ENCODE measurements around the gene BRMS1. TPM values are rescaled to one million over a fixed set of nuclear protein-coding genes. Genes with fewer than 3 reads are reported as not detected.
"Not testable (repeated sequence)": the region's sequence is repeated elsewhere in the genome, so short reads cannot be mapped to it uniquely, and the experiment has no call there.

Gene BRMS1
- polyA plus RNA-seq, 4 donors: 15.3 to 36.1 (median 29.9) TPM

- peak; percentile 87 to 96 (median 95) for DNase-seq (ENCODE audit: low read depth in 4 of 4, low spot score in 3 of 4)
Observed at GRCh38 chr11:66312549-66313320, 32.2 kb downstream of the BRMS1 start.

- DNase-seq (ENCODE audit: low read depth in 4 of 4, low spot score in 3 of 4): peak; percentile 70 to 86 (median 78)
Observed at GRCh38 chr11:66311965-66312548, 32.8 kb downstream of the BRMS1 start.

GRCh38 chr11:66311470-66311964 is 33.4 kb downstream of the BRMS1 start:
- no peak for DNase-seq (ENCODE audit: low read depth in 4 of 4, low spot score in 3 of 4)

- DNase-seq (ENCODE audit: low read depth in 4 of 4, low spot score in 3 of 4): not testable (repeated sequence)
Observed at GRCh38 chr11:66310803-66311440, 34.0 kb downstream of the BRMS1 start.

GRCh38 chr11:66310324-66310723 is 34.6 kb downstream of the BRMS1 start:
- DNase-seq (ENCODE audit: low read depth in 4 of 4, low spot score in 3 of 4): no peak

DNA sequence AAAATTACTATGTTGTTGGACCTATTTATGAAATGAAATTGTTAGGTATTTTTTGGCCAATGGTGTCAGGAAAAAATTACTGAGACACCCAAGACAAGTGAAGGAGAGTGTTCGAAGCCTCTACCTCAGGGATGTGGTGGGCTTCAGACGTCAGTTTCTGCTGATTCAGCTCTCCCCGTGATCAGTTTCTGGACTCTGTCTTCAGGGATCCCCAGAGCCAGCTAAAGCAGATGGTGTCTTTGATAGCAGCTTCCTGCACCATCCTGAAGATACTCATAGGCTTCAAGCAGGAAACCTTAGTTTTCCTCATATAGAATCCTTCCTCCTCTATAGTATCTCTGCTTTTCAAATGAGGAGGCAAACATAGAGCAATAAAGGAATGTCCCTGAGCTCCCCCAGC is 35.4 kb downstream of the BRMS1 start:
- no peak for DNase-seq (ENCODE audit: low read depth in 4 of 4, low spot score in 3 of 4)

DNA sequence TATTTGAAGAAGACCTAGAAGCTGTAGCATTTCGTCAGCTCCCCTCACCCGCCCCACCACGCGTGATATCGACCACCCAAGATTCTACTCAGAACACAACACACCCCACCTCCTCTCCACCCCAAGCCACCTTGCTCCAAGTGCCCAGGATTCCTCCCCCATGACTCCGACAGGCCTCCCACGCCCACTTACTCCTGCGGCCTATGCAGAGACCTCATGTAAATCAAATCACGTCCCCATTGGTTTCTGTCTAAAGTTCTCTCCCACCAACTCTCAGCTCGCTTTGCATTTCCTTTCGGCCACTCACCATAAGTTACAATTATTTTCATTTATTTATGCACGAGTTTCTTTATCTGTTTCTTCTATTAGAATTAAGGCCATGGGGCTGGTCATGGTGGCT is 42.2 kb downstream of the BRMS1 start:
- DNase-seq (ENCODE audit: low read depth in 4 of 4, low spot score in 3 of 4): no peak

DNA sequence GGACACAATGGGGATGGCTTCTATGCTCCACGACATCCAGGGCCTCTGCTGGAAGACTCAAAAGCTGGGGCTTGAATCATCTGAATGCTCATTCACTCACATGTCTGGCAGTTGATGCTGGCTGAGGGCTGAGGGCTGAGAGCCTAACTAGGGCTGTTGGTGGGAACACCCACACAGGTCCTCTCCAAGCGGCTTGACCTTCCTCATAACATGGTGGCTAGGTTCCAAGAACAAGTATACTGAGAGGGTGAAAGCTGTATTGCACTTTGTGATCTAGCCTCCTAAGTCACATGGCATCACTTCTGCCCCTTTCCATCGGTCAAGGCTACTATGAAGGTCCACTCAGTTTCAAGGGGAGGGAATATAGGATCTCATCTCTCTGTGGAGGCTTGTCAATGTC is 45.7 kb downstream of the BRMS1 start:
- no peak for DNase-seq (ENCODE audit: low read depth in 4 of 4, low spot score in 3 of 4)

DNA sequence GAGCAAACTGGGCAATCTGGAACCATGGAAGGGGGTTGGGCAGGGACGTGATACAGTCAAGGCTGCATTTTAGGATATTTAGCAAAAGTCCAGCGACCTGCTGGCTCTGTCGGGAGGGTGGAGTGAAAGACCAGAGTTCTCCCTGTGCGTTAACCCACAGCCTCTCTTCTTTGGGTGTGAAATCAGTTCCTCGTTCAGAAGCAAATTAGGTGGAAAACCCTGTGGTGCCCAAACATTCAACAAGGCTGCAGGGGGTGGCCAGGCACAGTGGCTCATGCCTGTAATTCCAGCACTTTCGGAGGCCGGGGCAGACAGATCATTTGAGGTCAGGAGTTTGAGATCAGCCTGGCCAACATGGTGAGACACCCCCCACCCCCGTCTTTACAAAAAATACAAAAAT is 47.3 kb downstream of the BRMS1 start:
- no peak for DNase-seq (ENCODE audit: low read depth in 4 of 4, low spot score in 3 of 4)

GRCh38 chr11:66294626-66295620 is 50.0 kb downstream of the BRMS1 start:
- DNase-seq (ENCODE audit: low read depth in 4 of 4, low spot score in 3 of 4): no peak

DNA sequence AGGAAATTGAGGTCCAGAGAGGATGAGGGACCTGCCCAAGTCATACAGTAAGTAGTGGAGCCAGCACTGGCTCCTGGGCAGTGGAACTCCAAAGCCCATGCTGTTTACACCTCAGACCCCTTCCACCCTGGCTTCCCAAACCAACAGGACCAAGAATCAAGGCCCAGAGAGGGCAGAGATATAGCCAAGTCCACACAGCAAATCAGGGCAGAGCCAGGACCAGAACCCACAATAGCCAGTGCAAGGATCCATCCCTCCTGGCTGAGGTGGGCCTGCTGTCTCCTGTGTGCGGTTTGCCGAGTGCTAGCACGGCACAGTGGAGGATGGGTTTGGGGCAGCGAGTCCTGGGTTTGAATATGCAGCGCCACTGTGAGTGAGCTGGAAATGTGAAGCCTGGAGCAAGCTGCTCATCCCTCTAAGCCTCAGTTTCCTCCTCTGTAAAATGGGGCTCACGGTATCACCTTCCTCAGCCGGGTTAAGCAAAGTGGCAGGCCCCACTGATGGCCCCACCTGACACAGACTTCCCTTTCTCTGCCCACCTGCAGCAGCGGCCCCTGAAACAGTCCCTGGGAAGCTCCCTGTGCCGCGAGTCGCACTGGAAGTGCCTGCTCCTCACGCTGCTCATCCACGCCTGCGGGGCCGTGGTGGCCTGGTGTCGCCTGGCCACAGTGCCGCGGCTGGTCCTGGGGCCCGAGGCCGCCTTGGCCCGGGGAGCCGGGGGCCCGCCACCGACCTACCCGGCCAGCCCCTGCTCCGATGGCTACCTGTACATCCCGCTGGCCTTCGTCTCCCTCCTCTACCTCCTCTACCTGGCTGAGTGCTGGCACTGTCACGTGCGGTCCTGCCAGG is 50.9 kb downstream of the BRMS1 start:
- DNase-seq (ENCODE audit: low read depth in 4 of 4, low spot score in 3 of 4): no peak

GRCh38 chr11:66293352-66293751 is 51.6 kb downstream of the BRMS1 start:
- no peak for DNase-seq (ENCODE audit: low read depth in 4 of 4, low spot score in 3 of 4)

DNA sequence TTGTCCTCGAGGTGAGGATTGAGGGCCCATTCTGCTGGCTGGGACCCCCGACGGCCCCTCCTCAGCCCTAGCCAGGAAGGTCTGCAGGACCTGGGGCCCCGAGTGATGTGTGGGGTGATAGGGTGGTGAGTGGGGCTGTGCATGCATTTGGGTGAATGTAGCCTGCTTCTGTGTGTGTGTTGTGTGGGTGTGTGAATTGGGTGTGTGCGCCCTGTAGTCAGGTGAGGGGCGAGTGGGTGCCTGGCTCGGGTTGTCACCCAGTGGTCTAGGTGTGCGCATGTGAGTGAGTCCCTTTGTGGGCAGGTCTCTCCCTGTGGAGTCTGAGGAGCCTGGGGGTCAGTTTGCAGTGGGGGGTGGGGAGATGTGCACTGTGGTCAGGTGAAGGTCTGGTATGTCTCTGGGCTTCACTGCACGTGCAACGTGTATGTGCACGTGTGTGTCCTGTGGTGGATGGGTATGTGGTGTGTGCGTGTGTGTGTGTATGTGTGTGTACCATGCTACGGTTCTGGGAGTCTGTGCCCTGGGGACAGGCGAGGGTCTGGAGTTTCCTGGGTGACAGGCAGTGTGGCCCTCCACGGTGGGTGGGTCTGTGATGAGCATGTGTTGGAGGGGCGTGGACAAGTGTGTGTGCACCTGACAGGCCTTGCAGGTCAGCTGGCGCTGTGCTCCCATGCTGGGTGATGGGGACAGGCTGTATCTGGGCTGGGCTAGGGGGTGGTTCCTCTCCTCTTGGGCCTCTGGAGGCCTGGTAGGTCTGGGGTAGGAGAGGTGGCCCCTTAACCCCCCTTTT is 52.2 kb downstream of the BRMS1 start:
- no peak for DNase-seq (ENCODE audit: low read depth in 4 of 4, low spot score in 3 of 4)

DNA sequence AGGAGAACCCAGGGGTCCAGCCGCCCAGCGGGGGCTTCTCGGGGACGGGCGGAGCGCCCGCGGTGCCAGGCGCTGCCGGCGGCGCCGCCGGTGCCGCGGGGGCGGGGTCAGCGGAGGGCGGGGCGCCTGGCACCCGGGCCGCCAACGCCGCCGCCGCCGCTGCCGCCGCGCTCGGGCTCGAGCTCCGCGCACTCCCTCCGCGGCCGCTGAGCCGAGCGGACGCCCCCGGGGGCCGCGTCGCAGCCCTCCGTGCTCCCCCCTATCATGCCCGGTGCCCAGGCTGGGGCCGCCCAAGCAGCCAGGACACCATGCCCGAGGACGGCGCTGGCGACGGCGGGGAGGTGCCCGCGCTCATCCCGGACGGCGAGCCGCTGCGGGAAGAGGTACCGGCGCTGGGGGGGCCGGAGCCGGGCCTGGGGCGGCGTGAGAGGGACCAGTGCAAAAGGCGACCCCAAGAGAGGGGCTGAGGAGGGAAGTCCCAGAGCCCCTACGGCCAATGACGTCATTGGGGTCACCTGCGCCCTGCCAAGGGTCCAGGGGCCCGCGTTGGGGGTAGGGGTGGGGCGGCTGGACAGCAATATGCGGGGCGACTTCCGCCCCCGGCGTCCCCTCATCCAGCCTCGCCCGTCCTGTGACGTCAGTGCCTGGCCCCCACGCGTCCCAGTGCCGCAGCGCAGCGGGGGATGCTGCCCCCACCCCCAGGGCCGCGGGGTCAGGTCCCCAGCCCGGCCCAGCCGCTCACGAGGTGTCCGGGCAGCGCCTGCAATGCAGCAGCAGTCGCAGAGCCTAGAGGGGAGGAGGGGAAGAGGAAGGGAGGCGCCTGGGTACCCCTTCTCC is 53.0 kb downstream of the BRMS1 start, which contains the start of gene TMEM151A:
Gene TMEM151A, plus strand, starts transcription at position 189 of the 837 bp plus-strand sequence. Its CDS starts 120 bp downstream, at position 309.
- DNase-seq (ENCODE audit: low read depth in 4 of 4, low spot score in 3 of 4): no peak

- no peak for DNase-seq (ENCODE audit: low read depth in 4 of 4, low spot score in 3 of 4)
Observed at GRCh38 chr11:66291303-66291705, 53.6 kb downstream of the BRMS1 start.

- no peak for DNase-seq (ENCODE audit: low read depth in 4 of 4, low spot score in 3 of 4)
Observed at GRCh38 chr11:66290330-66290621, 54.6 kb downstream of the BRMS1 start.

- DNase-seq (ENCODE audit: low read depth in 4 of 4, low spot score in 3 of 4): peak in 3 of 4 donors; percentile 63 to 65 (median 63)
Observed at GRCh38 chr11:66289548-66290329, 55.2 kb downstream of the BRMS1 start.
